Esophagus squamous epithelium (tissue), 4 donors: ENCODE measurements around the gene ANKK1.

Source experiments
- CTCF ChIP-seq, 6 experiments: fragments of 450-650 bp in 4 of 6; fragments of 200-600 bp in 2 of 6; sonication (generic) in 2 of 6; IDR thresholded peaks; one replicate each; pipeline ENCODE4 v1.5.1; 2016 to 2019; ENCODE audit warnings: antibody characterized with exemption in 6 of 6, mild to moderate bottlenecking in 4 of 6, moderate library complexity in 4 of 6
- POLR2A ChIP-seq, 4 donors: fragments of 450-650 bp; IDR thresholded peaks; one replicate each; pipeline ENCODE4 v1.6.1; 2017; ENCODE audit warnings: antibody characterized with exemption in 4 of 4, mild to moderate bottlenecking in 4 of 4, moderate library complexity in 3 of 4

GRCh38 chr11:113397212-113397611, 9.6 kb downstream of the ANKK1 start:
- TF ChIP-seq CTCF (IDR thresholded peaks at IDR 0.05) (no peak), POLR2A (IDR thresholded peaks at IDR 0.05) (no peak)
